ENCODE data around the gene TTLL5.
"Not testable (repeated sequence)": the region's sequence is repeated elsewhere in the genome, so short reads cannot be mapped to it uniquely, and the experiment has no call there.

Gene TTLL5

GRCh38 chr14:75925141-75925840, 264.2 kb downstream of the TTLL5 start:
- not testable (repeated sequence) for DNase-seq

GRCh38 chr14:75926431-75927115, 265.5 kb downstream of the TTLL5 start:
- DNase-seq = no peak

- DNase-seq = no peak
These were observed 266.6 kb downstream of the TTLL5 start for GRCh38 chr14:75927564-75928087.

- DNase-seq = no peak
These were observed 267.7 kb downstream of the TTLL5 start for GRCh38 chr14:75928690-75929181.

GRCh38 chr14:75933712-75934296, 272.8 kb downstream of the TTLL5 start:
- no peak for DNase-seq

- no peak for DNase-seq
These were observed 274.1 kb downstream of the TTLL5 start for GRCh38 chr14:75934998-75935628.

GRCh38 chr14:75939200-75939599, 278.2 kb downstream of the TTLL5 start:
- DNase-seq = no peak

GRCh38 chr14:75941030-75941429, 280.0 kb downstream of the TTLL5 start:
- no peak for DNase-seq

GRCh38 chr14:75944607-75945241, 283.7 kb downstream of the TTLL5 start:
- DNase-seq = no peak

- DNase-seq = no peak
These were observed 285.7 kb downstream of the TTLL5 start for GRCh38 chr14:75946785-75947184.

- no peak for DNase-seq
These were observed 291.4 kb downstream of the TTLL5 start for GRCh38 chr14:75952489-75952888.

- DNase-seq = no peak
These were observed 298.0 kb downstream of the TTLL5 start for GRCh38 chr14:75959031-75959430.

- no peak for DNase-seq
These were observed 299.2 kb downstream of the TTLL5 start for GRCh38 chr14:75960231-75960630.

- DNase-seq = no peak
These were observed 300.6 kb downstream of the TTLL5 start for GRCh38 chr14:75961662-75962061.

- DNase-seq = no peak
These were observed 306.8 kb downstream of the TTLL5 start for GRCh38 chr14:75967866-75968265.

GRCh38 chr14:75968456-75968855, 307.4 kb downstream of the TTLL5 start:
- DNase-seq = no peak

- no peak for DNase-seq
These were observed 308.1 kb downstream of the TTLL5 start for GRCh38 chr14:75969126-75969525.

GRCh38 chr14:75969891-75970290, 308.8 kb downstream of the TTLL5 start:
- no peak for DNase-seq

GRCh38 chr14:75970989-75971388, 309.9 kb downstream of the TTLL5 start:
- no peak for DNase-seq

- no peak for DNase-seq
These were observed 310.5 kb downstream of the TTLL5 start for GRCh38 chr14:75971509-75971908.

- DNase-seq = no peak
These were observed 311.9 kb downstream of the TTLL5 start for GRCh38 chr14:75972801-75973421.
